ENCODE results near the gene DDX6.
"Not testable (repeated sequence)": the region's sequence is repeated elsewhere in the genome, so short reads cannot be mapped to it uniquely, and the experiment has no call there.

Gene DDX6

GRCh38 chr11:118797510-118797909, 6.5 kb upstream of the DDX6 start:
- DNase-seq = no peak
- in situ Hi-C loops (cut with MboI; ENCODE audit: low pct_unique_long_range_greater_than_20kb, low sequenced_read_pairs) = no loop called here

- in situ Hi-C loops (cut with MboI; ENCODE audit: low pct_unique_long_range_greater_than_20kb, low sequenced_read_pairs) = no loop called here
- DNase-seq = peak; percentile 95
Observed at GRCh38 chr11:118792570-118793124, 1.7 kb upstream of the DDX6 start.

- DNase-seq = no peak
- in situ Hi-C loops (cut with MboI; ENCODE audit: low pct_unique_long_range_greater_than_20kb, low sequenced_read_pairs) = no loop called here
Observed at GRCh38 chr11:118791961-118792569, 1.1 kb upstream of the DDX6 start.

GRCh38 chr11:118790357-118791110, 430 bp downstream of the DDX6 start:
- peak; percentile 76 for DNase-seq
- in situ Hi-C loops (cut with MboI; ENCODE audit: low pct_unique_long_range_greater_than_20kb, low sequenced_read_pairs) = no loop called here

GRCh38 chr11:118789501-118790356, 1.2 kb downstream of the DDX6 start:
- peak; percentile 27 for DNase-seq
- in situ Hi-C loops (cut with MboI; ENCODE audit: low pct_unique_long_range_greater_than_20kb, low sequenced_read_pairs) = no loop called here

GRCh38 chr11:118786657-118787056, 4.3 kb downstream of the DDX6 start:
- in situ Hi-C loops (cut with MboI; ENCODE audit: low pct_unique_long_range_greater_than_20kb, low sequenced_read_pairs) = no loop called here
- no peak for DNase-seq

- DNase-seq = no peak
- in situ Hi-C loops (cut with MboI; ENCODE audit: low pct_unique_long_range_greater_than_20kb, low sequenced_read_pairs) = no loop called here
Observed at GRCh38 chr11:118785362-118785761, 5.6 kb downstream of the DDX6 start.

GRCh38 chr11:118783724-118784495, 7.1 kb downstream of the DDX6 start:
- in situ Hi-C loops (cut with MboI; ENCODE audit: low pct_unique_long_range_greater_than_20kb, low sequenced_read_pairs) = no loop called here
- no peak for DNase-seq

GRCh38 chr11:118783324-118783723, 7.6 kb downstream of the DDX6 start:
- DNase-seq; in situ Hi-C loops (cut with MboI; ENCODE audit: low pct_unique_long_range_greater_than_20kb, low sequenced_read_pairs): not testable (repeated sequence)

GRCh38 chr11:118778898-118779297, 12.1 kb downstream of the DDX6 start:
- no peak for DNase-seq

GRCh38 chr11:118774032-118774431, 16.9 kb downstream of the DDX6 start:
- in situ Hi-C loops (cut with MboI; ENCODE audit: low pct_unique_long_range_greater_than_20kb, low sequenced_read_pairs) = no loop called here
- no peak for DNase-seq

More at GRCh38 chr11:118778898-118779297, 12.1 kb downstream of the DDX6 start:
- in situ Hi-C loops (cut with MboI; ENCODE audit: low pct_unique_long_range_greater_than_20kb, low sequenced_read_pairs) = no loop called here

GRCh38 chr11:118771547-118772288, 19.2 kb downstream of the DDX6 start:
- in situ Hi-C loops (cut with MboI; ENCODE audit: low pct_unique_long_range_greater_than_20kb, low sequenced_read_pairs) = no loop called here
- DNase-seq = peak; percentile 68

GRCh38 chr11:118768690-118769089, 22.3 kb downstream of the DDX6 start:
- DNase-seq = no peak
- in situ Hi-C loops (cut with MboI; ENCODE audit: low pct_unique_long_range_greater_than_20kb, low sequenced_read_pairs) = no loop called here

GRCh38 chr11:118766035-118766434, 24.9 kb downstream of the DDX6 start:
- no peak for DNase-seq
- in situ Hi-C loops (cut with MboI; ENCODE audit: low pct_unique_long_range_greater_than_20kb, low sequenced_read_pairs) = no loop called here

GRCh38 chr11:118765095-118765691, 25.8 kb downstream of the DDX6 start:
- DNase-seq; in situ Hi-C loops (cut with MboI; ENCODE audit: low pct_unique_long_range_greater_than_20kb, low sequenced_read_pairs): not testable (repeated sequence)

- in situ Hi-C loops (cut with MboI; ENCODE audit: low pct_unique_long_range_greater_than_20kb, low sequenced_read_pairs) = no loop called here
- DNase-seq = no peak
Observed at GRCh38 chr11:118763041-118763440, 27.9 kb downstream of the DDX6 start.

- in situ Hi-C loops (cut with MboI; ENCODE audit: low pct_unique_long_range_greater_than_20kb, low sequenced_read_pairs); DNase-seq: not testable (repeated sequence)
Observed at GRCh38 chr11:118761981-118762380, 29.0 kb downstream of the DDX6 start.

- in situ Hi-C loops (cut with MboI; ENCODE audit: low pct_unique_long_range_greater_than_20kb, low sequenced_read_pairs) = no loop called here
- DNase-seq = no peak
Observed at GRCh38 chr11:118757876-118758399, 33.0 kb downstream of the DDX6 start.
